Subcutaneous adipose tissue (tissue), 4 donors: Measurements from ENCODE around the gene C2CD2. TPM values are rescaled to one million over a fixed set of nuclear protein-coding genes. Genes with fewer than 3 reads are reported as not detected.

ENCODE experiments used
- total RNA-seq, 4 donors: library from RNA; depleted of rRNA; stranded (reverse); fragments of >200 nt; gene quantifications; one replicate each; pipeline ENCODE4 v1.1.0, GENCODE V29; 2016
- TF ChIP-seq, protein P1 (sequence below): fragments of 450-650 bp; IDR thresholded peaks from one replicate; pipeline ENCODE4 v1.5.1; 2016; ENCODE audit warnings: low read depth, mild to moderate bottlenecking, control low read depth, antibody characterized with exemption, moderate library complexity

Gene C2CD2
- total RNA-seq, 4 donors from 2014 or later, result 84.1 to 151 (median 128) TPM

DNA sequence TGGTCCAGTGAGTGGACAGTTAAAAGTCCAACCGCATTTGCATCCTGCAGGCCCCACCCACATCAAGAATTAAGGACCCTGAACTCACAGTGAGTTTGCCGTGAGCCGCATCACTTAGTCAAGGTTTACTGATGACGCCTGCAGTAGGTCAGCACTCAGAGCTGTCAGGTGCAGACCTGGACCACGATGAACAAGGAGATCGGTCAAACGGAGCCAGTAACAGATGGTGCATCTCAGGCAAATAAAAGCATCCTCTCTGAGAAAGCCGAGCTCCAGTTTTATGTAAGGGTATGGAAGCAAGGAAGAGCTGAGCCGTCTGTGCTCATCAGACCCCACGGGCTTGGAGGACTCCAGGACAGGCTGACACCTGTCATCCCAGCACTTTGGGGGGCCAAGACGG lies 79.2 kb downstream of the C2CD2 start:
- TF ChIP-seq, protein P1, sequence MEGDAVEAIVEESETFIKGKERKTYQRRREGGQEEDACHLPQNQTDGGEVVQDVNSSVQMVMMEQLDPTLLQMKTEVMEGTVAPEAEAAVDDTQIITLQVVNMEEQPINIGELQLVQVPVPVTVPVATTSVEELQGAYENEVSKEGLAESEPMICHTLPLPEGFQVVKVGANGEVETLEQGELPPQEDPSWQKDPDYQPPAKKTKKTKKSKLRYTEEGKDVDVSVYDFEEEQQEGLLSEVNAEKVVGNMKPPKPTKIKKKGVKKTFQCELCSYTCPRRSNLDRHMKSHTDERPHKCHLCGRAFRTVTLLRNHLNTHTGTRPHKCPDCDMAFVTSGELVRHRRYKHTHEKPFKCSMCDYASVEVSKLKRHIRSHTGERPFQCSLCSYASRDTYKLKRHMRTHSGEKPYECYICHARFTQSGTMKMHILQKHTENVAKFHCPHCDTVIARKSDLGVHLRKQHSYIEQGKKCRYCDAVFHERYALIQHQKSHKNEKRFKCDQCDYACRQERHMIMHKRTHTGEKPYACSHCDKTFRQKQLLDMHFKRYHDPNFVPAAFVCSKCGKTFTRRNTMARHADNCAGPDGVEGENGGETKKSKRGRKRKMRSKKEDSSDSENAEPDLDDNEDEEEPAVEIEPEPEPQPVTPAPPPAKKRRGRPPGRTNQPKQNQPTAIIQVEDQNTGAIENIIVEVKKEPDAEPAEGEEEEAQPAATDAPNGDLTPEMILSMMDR, result no peak

DNA sequence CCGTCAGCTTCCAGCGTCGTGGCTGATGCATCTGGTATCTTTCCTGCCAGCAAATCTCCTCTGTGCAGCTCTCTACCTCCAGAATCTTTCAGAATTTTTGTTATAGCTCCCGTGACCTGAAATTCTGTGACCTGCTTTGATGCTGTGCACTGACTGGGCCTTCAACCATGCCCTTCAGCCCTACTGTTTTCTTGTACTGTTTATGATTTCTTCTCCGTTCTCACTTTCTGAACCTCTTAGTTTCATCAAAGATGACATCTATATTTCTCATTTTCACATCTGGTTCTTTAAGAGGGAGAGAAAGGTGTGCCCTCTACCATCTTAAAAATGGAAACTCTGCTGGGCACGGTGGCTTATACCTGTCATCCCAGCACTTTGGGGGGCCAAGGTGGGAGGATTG lies 80.4 kb downstream of the C2CD2 start:
- TF ChIP-seq, protein P1, result no peak

DNA sequence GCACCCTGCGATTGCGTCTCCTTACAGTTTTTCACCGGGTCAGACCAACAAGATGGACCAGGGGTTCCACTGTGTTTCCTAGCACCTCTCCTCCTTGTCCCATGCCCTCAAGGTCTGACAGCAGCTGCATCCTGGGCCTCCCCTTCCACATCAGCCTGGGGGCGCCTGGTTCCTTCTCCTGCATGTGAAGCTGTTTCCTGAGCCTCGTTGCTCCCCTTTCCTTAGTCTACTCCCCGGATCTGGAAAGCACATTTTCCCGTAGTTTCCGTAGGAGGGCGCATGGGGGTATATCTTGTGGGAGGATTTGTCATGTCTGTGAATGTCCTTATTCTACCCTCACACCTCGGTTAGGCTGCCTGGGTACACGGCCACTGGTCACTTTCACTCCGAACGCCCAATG lies 80.8 kb downstream of the C2CD2 start:
- TF ChIP-seq, protein P1, result no peak

DNA sequence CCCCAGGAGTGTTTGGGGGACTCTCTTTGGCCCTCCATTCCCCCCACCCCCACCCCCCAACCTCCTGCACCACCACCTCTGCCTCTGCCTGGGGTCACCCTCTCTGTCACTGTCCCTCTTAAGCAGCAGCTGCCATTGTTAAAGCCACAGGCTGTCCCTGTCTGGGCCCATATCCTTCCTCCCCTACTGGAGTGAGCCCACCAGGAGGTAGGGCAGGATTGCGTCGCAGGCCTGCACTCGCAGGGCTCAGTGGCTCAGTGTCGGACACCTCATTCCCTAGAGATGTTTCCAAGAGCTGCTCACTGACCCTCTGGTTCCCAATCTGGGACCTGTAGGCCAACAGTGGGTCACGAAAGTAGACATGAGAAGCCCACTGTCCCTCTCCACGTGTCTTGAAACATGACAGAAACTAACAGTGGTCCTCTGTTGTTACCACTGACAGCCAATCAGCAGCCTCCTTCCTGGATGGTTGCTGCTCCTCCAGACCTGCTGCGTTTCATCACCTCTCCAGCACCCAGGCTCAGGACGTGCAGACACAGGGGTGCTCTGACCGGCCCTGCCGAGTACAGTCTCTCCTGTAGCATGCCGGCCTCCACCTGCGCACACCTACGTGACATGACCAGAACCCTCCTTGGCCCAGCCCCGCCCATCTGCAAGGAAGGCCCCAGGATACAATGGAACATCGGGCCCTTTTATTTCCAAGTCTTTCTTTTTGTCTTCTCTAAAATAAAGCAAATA lies 82.4 kb downstream of the C2CD2 start:
- TF ChIP-seq, protein P1, result no peak

DNA sequence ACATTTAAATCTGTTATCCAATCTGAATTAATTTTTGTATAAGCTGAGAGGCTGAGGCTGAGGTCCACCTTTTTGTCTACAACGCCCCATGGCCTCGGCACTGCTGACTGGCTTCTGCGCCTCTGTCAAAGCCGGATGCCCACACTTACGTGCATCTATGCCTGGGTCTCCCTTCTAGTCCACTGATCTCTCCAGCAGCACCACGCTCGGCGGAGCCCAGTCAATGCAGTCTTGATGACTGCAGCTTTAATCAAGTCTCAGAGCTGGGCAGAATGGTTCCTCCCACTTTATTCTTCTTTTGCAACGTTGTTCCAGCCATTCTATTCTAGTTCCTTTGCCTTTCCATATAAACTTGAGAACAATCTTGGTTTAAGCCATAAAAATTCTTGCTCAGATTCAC lies 84.0 kb downstream of the C2CD2 start:
- TF ChIP-seq, protein P1, result no peak

DNA sequence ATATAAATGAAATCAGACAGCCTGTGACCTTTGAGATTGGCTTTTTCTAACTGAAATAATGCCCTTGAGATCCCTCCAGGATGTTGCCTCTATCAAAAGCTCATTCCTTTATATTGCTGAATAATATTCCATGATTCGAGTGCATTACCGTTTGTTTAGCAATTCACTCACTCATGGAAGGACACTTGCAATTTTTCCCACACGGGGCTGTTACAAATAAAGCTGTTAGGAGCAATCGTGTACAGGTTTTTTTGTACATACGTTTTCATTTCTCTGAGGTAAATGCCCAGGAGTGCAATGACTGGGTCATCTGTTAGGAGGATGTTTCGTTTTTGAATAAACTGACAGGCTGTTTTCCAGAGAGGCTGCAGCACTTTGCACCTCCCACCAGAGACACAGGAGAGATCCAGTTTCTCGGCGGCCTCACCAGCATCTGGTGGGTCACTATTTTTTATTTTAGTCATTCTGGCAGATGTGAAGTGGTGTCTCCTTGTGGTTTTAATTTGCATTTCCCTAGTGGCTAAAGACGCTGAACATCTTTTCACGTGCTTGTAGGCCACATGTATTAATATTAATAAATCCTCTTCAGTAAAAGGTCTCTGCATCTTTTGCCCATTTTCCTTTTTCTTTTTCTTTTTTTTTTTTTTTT lies 85.6 kb downstream of the C2CD2 start:
- TF ChIP-seq, protein P1, result no peak

DNA sequence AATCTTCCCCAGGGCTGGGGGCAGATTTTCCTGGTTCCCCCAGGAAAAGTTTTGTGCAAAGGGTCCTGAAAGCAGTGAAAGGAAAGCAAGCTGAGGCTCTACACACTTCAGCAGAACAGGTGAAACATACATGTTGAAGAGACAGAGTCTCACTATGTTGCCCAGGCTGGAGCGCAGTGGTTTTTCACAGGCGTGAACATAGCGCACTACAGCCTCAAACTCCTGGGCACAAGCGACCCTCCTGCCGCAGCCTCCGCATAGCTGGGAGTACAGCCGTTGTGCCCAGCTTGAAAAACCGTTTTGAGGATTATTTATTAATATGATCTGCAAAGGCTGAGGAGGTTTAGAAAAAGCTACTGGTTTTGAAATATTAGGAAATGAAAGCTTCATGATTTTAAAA lies 86.5 kb downstream of the C2CD2 start:
- TF ChIP-seq, protein P1, result no peak
